GM21786 (cell line): ENCODE results near the gene MMS19.
A peak's percentile ranks its signal among the peaks of the same experiment; 100 is the strongest.
"Not testable (repeated sequence)": the region's sequence is repeated elsewhere in the genome, so short reads cannot be mapped to it uniquely, and the experiment has no call there.

ENCODE experiments used
- ATAC-seq: cut with Tn5 transposase; IDR thresholded peaks from one replicate; pipeline ENCODE4 v1.9.1; 2021; ENCODE audit not compliant: unreplicated experiment

Gene MMS19

DNA sequence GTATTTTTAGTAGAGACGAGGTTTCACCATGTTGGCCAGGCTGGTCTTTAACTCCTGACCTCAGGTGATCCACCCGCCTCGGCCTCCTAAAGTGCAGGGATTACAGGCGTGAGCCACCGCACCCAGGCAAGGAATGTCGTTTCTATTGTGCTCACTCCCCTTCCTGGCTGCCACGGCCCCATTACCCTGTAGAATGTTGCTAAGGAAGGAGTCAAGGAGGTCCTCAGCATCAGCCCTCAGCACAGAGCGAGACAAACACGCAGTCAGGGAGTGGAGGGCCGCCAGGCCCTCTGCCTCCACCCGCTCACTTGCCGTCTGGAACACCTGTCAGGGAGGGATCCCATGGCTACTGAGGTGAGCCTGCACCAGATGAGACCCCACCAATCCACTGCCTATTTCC lies 29.4 kb downstream of the MMS19 start:
- not testable (repeated sequence) for ATAC-seq

DNA sequence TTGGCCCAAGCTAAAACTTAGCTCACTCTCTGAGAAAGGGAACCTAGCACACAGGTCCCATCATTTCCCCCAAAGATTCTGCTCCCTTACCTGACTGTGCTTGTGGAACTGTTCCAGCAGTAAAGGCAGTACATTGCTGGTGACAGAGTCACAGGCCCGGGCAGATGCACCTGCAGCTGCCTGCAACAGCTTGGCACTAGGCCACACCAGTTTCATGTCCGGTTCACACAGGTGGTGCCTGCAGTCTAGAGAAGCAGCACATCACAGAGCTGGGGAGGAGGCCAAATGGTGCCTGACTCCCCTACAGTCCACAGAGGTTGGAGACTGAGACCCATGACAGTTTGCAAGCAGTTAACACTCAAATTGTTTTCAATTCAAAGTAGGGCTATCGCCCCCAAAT lies 30.1 kb downstream of the MMS19 start:
- no peak for ATAC-seq

DNA sequence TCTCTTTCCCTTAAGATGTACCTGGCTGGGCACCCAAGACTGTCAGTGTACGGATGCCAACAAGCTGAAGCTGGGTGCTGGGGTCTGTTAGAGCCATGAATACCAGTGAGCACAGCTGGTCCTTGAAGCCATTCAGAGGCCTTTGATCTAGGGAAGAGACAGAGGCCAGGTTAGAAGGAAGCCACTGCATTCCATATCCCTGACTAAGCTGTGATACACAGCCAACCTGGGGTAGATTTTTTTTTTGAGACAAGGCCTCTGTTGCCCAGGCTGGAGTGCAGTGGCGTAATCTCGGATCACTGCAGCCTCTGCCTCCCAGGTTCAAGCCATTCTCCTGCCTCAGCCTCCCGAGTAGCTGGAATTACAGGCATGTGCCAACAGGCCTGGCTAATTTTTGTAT lies 31.5 kb downstream of the MMS19 start:
- ATAC-seq, result no peak

DNA sequence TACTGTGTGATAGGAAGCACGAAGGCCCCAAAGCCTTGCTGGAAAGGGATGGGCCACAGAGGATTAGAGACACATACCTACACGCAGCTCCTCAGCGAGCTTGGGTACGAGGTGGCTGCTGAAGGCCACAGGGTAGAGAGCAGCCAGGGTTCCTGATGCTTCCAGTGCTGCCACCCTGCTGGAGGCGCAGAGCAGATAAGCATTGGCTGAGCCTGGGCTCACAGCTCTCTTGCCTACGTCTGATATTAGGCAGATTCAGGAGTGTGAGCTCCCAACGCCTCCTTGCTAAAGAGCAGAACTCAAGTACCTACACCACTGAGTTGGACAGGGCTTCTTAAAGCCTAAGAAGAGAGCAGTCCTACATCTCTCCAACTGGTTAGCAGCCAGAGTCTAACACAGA lies 32.2 kb downstream of the MMS19 start:
- no peak for ATAC-seq

DNA sequence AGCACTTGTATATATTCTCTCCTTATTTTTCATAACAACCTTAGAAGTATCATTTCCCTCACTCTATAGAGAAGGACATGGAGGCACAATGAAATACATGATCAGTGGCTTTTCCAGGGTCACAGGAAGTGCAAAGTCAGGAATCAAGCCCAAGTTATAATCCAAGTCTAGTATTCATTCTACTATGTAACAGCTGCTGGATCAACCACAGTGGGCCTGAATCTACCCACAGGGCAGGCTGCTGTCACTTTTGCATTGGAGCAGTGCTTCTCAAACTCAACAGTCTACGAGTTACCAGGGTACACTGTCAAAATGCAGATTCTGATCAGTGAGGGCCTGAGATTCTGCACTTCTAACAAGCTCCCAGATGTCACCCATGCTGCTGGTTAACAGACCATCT lies 34.0 kb downstream of the MMS19 start:
- ATAC-seq, result no peak

DNA sequence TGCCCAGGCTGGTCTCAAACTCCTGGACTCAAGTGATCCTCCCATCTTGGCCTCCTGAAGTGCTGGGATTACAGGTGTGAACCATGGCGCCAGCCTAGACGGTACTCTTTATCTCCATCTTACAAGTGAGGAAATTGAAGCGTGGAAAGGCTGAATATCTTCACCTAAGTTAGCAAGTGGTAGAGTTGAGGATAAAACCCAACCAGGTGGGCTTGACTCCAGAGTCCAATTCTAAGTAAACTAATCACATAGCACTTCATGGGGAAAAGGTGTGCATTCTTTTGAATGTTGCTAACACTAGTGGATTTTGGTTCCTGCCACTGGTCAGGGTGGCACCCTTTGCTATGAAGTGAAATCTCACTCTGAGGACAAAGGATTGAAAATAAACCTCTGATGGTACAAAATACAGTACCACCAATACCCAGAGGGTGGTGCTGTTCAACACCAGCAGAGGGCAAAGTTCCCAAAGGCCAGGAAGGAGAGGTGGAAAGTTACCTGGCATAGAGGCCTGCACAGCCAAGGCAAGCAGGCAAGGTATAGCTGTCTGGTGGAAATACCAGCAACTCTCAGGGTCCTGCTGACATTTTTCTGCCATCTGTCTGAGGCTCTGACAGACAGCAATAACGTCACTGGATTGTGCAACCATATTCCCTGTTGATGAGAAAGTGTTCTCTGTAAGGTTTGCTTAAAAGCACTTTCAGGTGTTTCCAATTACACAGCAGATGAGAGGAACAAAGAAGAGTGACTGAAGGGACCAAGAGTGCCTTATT lies 34.7 kb downstream of the MMS19 start:
- no peak for ATAC-seq

DNA sequence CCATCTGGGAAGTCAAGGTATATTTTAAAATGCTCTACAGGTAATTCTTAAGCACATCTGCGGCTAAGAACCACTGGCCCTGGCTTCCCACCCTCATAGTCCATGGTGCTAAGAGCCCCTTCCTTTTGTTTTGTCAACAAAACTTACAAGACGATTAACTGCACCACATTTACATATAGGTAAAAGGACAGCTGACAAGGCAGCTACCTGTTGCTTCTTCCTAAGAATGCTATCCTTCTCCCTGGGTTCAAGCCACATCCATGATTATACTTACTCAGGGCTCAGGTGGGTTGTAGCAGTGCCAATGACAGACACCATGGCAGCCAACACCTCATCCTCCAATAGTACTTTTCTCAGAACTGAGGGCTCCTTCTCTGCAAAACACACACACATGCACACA lies 35.9 kb downstream of the MMS19 start:
- no peak for ATAC-seq

DNA sequence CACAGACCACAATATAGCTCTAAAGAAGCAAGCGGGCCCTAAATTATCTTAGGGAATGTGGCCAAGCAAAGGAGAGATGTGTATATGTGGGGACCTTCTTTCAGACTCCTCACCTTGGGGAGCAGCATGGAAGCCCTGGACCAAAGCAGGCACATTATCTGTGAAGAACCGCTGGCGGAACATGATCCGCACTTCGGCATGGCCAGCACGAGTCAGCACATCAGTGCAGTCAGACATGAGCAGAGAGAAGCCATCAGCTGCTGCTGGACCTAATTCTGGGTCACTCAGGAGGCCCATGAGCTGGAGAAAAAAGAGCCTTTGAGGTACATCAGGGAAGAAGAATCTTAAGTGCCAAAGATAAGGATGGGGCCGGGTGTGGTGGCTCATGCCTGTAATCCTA lies 38.3 kb downstream of the MMS19 start:
- no peak for ATAC-seq

DNA sequence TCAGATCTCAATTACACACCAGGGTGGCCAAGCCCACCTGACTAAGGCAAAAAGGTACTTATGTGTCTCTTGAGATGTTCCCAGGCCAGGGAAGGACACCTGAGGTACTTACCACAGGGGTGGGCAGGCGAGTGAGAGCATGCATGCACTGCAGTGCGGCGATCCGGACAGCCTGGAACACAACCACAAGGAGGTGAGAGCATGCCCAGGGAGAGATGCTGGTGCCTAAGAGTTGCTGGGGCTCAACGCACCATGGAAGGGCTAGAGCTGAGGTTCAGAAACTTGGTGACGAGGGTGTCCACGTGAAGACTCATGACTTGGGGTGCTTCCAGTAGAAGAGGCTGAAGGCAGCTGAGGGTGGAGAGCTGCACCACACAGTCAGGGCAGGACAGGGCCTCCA lies 39.1 kb downstream of the MMS19 start:
- ATAC-seq, result no peak

DNA sequence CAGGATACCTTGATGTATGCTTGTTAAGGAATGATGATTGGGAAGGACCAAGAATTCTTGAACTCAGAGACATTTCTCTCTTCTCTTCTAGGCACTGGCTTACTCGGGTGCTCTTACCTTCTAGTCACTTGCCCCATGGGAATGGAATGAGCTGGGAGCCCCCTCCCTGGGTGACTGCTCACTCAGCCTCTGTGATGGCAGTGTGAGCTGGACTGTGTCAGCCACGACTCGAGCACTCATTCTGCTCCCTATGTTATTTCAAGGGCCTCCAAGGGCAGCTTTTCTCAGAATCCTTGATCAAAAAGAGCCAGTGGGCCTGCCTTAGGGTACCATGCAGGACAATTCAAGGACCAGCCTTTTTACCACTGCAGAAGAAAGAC lies 41.5 kb downstream of the MMS19 start:
- ATAC-seq, result no peak

DNA sequence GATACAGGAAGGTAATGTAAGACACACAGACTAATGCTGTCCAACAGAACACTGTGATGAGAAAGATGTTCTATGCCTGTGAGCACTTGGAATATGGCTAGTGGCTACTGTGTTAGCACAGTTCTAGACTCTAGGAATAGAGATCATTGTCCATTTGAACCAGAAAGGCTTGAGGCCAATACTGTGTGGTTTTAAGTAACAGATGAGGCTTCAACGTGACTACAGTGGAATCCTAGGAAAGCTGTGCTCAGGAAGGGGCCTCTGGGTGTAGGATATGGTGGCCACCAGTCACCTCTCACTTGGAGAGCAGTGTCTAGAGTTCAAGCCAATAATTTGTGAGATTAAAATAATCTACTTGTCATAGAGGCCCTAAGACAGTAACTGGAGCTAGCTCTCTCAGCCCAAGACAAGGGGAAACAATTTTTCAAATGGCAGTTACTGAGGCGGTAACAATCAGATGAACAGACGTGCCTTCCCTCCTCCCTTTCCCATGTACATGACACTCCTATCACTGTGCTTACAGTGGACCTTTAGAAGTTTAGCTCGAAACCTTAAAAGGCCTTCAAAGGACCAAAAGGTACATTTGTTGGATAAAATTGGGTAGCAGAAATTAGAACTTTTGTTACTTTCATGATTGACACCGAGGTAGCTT lies 42.1 kb downstream of the MMS19 start:
- no peak for ATAC-seq

DNA sequence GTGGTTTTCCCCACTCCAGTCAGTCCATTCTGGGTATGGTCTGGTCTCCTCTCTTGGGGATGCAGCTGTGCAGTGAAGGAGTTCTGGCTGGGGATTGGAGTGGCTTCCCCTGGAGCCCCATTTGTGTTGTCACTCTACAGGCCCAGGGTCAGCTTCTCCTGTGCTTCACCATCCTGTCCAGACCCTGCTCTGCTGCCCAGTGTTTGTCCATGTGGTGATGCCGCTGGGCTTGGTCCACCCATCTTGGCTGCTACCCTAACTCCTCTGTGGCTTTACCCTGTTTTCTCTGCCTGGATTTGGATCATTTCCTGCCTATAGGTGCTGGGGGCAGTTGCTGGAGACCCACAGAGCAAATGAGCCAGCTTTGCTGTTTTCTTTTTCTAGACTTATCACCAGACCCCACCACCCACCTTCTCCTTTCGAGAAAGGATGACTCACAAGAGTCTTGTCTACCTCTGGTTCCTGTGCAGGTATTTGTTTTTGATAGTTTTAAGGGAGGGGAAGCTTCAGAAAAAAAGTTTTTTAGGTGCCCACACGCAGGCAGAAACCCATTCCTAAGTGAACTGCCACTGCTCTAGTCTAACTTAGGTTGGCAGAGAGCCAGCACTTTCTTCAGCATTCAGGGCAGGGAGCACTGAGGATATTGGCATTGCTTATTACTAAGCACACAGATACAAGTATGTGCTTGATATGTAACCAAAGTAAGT lies 43.7 kb downstream of the MMS19 start:
- no peak for ATAC-seq

DNA sequence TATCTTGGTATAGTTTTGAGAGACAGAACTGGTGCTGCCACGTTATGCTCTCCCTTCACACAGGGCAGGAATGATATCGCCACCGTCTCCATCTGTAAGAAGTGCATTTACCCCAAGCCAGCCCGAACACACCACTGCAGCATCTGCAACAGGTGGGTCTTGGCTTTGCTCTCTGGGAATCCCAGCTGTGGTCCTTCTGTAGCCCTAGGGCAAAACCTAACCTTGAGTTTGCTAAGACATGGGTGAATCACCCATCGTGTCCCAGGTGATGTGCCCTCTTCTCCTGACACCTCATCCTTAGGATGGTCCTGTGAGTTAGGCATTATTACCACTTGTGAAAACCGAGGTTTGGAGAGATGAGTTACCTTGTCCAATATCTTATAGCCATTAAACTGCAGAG lies 45.9 kb downstream of the MMS19 start:
- no peak for ATAC-seq

DNA sequence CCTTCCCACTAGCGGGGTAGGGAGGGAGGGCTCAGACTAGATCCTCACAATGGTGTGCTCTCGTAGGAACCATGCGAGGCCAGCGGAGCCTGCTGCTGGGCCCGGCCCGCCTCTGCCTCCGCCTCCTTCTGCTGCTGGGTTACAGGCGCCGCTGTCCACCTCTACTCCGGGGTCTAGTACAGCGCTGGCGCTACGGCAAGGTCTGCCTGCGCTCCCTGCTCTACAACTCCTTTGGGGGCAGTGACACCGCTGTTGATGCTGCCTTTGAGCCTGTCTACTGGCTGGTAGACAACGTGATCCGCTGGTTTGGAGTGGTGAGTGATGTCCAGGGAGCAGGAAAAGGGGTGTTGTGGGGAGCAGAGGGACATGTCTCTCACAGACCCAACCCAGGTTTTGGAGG lies 46.6 kb downstream of the MMS19 start:
- ATAC-seq, result no peak

DNA sequence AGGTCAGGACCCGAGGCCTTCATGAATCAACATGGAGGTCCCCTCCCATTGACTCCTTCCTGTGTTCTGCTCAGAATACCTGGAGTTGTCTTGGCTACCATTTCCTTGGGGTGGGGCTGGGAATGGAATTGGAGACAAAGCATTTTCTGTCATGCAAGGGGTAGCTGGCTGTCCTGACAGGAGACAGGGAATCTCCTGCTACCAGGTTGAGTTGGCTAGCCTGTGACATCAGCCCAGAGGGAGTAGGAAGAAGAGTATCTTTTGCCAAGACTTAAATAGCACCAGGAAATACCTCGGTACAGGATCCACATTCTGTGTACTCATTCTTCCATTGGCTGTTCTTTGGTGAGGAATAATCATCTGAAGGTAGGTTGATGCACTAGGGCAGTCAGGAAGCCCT lies 47.4 kb downstream of the MMS19 start:
- no peak for ATAC-seq

DNA sequence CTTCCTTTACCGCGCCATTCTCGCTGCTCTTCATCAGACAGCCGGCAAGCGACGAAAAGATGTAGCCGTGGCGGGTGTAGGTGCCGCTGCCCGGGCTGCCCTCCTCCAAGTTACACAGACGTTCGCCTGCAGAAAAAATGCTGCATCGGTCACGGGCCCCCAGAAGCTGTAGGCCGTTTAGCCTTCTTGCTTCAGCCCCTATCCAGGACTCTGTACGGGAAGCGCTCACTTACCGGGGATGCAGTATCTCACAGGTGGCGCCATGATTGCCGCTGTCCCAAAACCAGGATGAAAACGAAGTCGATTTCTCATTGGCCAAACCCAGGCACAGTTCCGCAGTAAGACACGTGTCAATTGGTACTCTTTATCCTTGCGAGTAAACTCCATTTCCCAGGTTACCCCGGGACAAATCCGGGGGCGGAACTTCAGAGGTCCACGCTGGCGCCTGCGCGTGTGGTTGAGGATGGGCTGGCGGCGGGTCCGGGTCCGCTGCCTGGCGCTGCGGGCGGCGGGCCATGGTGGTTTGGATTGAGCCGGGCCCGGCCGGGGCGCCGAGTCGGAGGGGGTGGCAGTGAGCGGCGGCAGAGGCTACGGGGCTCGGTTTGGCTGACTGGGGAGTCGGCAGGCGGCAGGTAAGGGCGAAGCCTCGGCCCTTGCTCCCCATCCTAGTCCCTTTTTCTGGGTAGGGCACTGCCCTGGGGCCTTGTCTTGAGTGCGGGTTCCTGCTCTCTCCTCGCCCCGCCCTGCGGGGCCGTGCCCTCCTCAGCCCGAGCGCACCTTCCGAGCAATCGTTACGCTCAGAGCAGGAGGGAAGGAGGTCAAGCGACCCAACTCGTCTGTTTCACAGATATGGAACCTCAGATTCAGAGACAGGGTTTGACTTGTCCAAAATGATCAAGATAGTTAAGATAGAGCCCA lies 52.2 kb downstream of the MMS19 start, which contains the start of the genes EXOSC1 and ZDHHC16:
Gene EXOSC1 (minus strand): TSS at position 285 of the 918 bp plus-strand sequence. CDS start 21 bp downstream, at position 264.
Gene ZDHHC16 (plus strand): TSS at position 454 of the 918 bp plus-strand sequence. CDS start 5,501 bp downstream, outside the sequence.
- peak; percentile 98 for ATAC-seq

DNA sequence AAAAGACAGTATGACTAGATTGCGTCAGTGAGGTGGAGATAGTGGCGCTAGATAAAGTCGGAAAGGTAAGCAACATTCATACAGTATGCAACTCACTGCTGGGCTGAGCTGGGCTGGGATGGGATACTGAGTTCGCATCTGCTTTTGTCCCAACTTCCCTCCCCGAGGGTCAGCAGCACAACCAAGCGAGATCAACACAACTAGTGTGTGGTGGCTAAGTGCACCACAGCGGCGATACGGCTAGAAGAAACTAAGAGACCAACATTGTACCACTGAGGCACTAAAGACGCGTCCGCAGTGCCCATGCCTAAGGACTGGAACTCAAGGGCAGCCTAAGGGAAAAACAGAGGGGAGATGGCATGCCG lies 52.9 kb downstream of the MMS19 start:
- ATAC-seq, result no peak

DNA sequence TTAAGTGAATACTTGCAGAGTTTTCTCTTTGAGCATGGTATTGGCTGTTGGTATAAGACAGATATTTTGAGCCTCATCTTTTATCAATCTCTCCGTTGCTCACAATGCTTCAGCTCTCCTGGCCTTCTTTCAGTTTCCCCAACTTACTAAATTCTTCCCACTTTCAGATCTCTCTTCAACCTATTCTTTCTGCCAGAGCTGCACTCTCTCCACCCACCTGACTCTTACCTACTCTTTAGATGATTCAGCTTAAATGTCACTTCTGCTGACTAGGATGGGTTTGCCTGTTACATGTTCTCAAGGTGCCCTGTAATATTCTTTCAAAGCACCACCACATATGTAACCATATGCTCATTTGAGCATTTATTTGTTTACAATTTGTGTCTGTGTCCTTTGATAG lies 54.0 kb downstream of the MMS19 start:
- ATAC-seq, result no peak

DNA sequence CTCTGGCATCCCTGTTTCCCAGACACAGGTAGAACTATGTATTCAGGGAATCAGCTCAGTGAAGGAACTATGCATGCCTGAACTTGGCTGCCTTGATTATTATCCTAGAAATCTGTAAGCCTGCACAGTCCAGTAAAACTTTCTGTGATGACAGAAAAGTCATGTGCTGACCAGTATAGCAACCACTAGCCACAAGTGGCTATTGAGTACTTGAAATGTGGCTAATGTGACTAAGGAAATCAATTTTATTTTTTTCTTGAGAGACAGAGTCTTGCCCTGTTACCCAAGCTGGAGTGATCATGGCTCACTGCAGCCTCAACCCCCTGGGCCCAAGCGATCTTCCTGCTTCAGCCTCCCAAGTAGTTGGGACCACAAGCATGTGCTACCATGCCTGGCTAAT lies 55.9 kb downstream of the MMS19 start:
- ATAC-seq, result no peak

DNA sequence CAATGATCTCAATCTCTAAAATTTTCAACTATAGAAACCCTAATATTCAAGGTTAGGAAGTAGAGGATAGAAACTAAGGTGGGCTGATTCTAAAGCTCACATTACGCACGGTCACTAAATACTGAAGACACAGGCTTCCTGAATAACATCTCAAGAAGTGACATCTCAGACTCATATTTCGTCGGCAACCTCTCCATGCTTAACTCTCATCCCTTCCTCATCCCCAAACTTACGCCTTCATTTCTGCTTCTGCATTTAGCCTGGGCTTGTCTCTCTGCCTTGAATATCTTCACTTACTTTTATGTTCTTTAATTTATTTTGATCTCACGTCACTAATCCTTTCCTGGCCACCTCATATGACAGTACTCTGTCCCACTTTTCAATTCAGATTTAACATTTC lies 63.0 kb downstream of the MMS19 start:
- ATAC-seq, result no peak

DNA sequence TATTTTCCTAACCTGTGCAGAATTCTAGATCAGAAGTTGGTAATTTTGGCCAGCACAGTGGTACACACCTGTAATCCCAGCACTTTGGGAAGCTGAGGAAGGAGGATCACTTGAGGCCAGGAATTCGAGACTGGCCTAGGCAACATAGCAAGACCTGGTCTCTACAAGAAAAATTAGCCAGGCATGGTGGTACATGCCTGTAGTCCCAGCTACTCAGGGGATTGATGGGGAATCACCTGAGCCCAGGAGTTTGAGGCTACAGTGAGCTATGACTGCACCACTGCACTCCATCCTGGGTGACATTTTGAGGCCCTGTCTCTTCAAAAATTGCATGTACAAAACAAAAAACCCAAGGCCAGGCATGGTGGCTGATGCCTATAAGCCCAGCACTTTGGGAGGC lies 63.7 kb downstream of the MMS19 start:
- ATAC-seq, result no peak
